Measurements from ENCODE around the gene CFAP46. TPM values are rescaled to one million over a fixed set of nuclear protein-coding genes. Genes with fewer than 3 reads are reported as not detected.

The CFAP46 gene
- total RNA-seq, 4 donors from 2014 or later = 0.29 to 9.0 (median 2.7) TPM

DNA sequence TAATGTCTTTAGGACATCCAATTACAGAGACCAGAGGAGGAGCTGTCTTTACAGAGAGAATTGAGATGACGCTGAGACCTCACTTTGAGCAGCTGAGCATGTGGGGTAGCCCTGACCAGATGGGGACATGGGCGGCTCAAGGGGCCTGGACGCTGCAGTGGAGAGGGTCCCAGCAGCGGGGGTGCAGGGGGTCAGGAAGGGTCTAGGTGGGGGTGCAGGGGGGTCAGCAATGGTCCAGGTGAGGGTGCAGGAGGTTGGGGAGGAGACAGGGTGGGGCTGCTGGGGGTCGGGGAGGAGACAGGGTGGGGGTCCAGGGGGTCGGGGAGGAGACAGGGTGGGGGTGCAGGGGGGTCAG is 43.2 kb upstream of the CFAP46 start:
- TF ChIP-seq CTCF (IDR thresholded peaks at IDR 0.05) = no peak
- no peak for TF ChIP-seq POLR2A (IDR thresholded peaks at IDR 0.05)
- Histone ChIP-seq H3K27me3 (no peaks in the 10 kb centered on the region), H3K36me3 (no peaks in the 10 kb centered on the region), H3K4me3 (no peak overlapping the region), H3K9me3 (no peaks in the 10 kb centered on the region), H3K4me1 (no peaks in the 10 kb centered on the region), H3K27ac (no peak overlapping the region)
- DNase-seq = no peak
- intact Hi-C loops (cut with DNase I; ENCODE audit: low total_unique reads) = no loop called here

DNA sequence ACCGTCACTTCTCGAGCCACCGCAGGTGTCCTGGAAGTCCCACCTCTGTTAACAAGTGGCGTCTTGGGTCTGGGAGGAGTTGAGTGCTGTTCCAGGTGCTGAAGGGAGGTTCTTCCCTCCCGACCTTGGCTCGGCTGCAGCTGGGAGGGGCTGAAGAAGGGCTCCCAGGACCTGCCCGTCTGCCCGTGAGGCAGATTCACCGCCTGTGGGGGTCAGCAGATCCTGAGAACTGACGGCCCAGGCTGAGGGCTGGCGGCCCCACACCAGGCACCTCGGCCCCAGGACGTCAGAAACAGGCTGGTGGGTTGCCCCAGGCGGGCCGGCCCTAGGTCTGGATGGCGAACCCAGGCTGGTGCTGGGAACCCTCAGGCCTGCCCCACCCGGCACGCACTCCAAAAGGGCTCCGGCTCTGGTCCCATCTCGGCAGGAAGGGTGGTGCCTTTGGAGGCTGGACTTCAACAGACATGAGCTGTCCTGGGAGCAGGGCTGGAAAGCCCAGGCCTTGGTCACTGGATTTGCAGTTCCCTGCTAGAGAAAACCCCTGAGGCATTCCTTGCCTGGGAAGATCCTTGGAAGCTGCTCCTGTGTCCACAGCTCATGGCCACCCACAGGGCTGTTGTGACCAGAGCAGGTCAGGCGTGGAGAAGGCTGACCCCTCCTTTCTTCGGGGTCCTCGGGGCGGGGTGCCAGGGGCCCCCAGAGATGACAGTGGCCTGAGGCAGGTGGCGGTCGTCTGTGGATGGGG is 42.6 kb upstream of the CFAP46 start:
- TF ChIP-seq POLR2A (IDR thresholded peaks at IDR 0.05) = no peak
- TF ChIP-seq CTCF (IDR thresholded peaks at IDR 0.05) = no peak
- intact Hi-C loops (cut with DNase I; ENCODE audit: low total_unique reads) = no loop called here
- H3K36me3 ChIP-seq = no peaks in the 10 kb centered on the region
- no peak overlapping the region for H3K27ac ChIP-seq
- no peak overlapping the region for H3K4me3 ChIP-seq
- no peaks in the 10 kb centered on the region for H3K27me3 ChIP-seq
- no peaks in the 10 kb centered on the region for H3K9me3 ChIP-seq
- no peak for DNase-seq
- no peaks in the 10 kb centered on the region for H3K4me1 ChIP-seq

- Histone ChIP-seq H3K4me3 (no peak overlapping the region), H3K27ac (no peak overlapping the region), H3K4me1 (no peaks in the 10 kb centered on the region), H3K27me3 (no peaks in the 10 kb centered on the region), H3K36me3 (no peaks in the 10 kb centered on the region), H3K9me3 (no peaks in the 10 kb centered on the region)
- TF ChIP-seq POLR2A (IDR thresholded peaks at IDR 0.05) = no peak
- no peak for TF ChIP-seq CTCF (IDR thresholded peaks at IDR 0.05)
- intact Hi-C loops (cut with DNase I; ENCODE audit: low total_unique reads) = no loop called here
- no peak for DNase-seq
These were observed 41.6 kb upstream of the CFAP46 start for GRCh38 chr10:132984008-132984295.

DNA sequence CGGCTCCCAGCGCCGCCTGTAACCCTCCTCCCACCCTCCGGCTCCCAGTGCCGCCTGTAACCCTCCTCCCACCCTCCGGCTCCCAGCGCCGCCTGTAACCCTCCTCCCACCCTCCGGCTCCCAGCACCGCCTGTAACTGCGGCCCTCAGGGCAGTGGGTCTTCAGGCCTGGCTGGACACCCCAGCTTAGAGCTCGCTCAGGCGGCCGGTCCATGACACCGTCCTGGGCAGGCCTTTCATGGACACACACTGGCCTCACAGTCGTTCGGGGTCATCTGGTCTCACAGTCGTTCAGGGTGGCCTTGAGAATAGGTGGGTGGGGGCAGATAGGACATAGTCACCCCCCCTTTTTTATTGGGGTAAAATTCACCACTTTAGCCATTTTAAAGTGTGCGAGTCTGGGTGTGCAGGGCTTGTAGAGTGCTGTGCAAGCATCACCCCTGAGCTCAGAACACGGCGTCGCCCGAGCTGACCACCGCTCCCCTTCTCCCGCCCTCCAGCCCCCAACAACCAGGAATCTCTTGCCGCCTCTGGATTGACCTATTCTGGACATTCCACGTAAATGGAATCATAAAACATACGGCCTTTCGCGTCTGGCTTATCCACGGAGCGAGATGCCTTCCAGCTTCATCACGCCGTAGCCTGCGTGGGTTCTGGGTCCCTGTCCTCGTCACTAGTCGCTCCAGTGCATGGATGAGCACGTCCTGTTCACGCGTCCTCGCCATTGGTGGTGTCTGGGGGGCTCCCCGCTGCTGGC is 41.1 kb upstream of the CFAP46 start:
- DNase-seq = no peak

More for the DNA sequence above, 41.1 kb upstream of the CFAP46 start:
- H3K27me3 ChIP-seq = no peaks in the 10 kb centered on the region
- no peaks in the 10 kb centered on the region for H3K9me3 ChIP-seq
- H3K4me3 ChIP-seq = no peak overlapping the region
- H3K4me1 ChIP-seq = no peaks in the 10 kb centered on the region
- intact Hi-C loops (cut with DNase I; ENCODE audit: low total_unique reads) = no loop called here
- no peaks in the 10 kb centered on the region for H3K36me3 ChIP-seq
- no peak for TF ChIP-seq POLR2A (IDR thresholded peaks at IDR 0.05)
- no peak for TF ChIP-seq CTCF (IDR thresholded peaks at IDR 0.05)
- H3K27ac ChIP-seq = no peak overlapping the region

Data from uterus (tissue), 4 donors.